Epithelial cell of prostate (primary cell): ENCODE measurements around the gene COQ3.

Experiments
- DNase-seq: peaks from one replicate; pipeline ENCODE4 v3.0.0-alpha.2; 2011; ENCODE audit warnings: low read depth, low spot score
- H3K27ac ChIP-seq: fragments of 450-650 bp; 2 replicates; pipeline ENCODE4 v1.5.1; 2017; ENCODE audit warnings: mild to moderate bottlenecking

COQ3 gene

DNA sequence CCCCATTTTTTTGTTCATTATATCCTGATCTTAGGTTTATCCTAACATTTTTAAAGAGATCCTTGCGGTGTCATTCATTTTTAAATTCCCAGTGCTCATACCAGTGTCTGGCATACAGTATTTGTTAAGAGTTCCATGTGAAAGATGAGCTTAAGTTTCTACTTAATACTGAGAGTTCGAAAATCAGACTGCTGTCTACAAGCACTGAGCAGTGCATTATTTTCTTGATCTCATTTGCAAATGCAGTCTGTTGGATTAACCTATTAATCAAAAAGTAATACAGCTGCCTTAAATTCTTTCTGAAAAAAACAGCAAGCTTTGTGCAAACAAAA is 663 bp downstream of the COQ3 start:
- DNase-seq = no peak
- peak overlapping the region; percentile 72 for H3K27ac ChIP-seq

DNA sequence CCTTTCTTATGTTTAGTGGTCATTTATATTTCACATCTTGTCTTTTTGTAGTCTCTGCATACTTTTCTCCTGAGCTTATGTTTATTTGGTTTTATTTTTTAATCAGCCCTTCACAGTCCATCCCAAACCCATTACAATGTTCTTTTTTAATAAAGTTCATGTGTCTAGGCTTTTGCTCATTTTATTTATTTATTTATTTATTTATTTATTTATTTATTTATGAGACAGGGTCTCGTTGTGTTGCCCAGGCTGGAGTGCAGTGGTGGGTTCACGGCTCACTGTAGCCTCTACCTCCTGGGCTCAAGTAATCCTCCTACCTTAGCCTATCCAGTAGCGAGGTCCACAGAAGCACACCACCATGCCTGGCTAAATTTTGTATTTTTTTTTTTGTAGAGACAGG is 3.1 kb downstream of the COQ3 start:
- no peak overlapping the region for H3K27ac ChIP-seq
- DNase-seq = no peak

DNA sequence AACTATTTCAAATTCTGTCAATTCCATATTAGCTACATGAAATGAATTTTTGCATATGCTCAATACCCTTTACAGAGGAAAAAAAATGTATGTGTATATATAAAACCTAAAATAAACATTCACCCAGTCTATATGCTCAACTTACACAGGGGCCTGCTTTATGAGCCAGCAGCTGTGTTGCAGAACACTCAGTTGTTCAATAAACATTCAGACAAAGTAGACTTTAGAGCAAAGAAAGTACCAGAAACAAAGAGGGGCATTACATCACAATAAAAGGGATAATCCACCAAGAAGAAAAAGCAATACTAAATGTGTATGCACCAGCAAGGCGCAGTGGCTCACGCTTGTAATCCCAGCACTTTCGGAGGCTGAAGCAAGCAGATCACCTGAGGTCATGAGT is 9.5 kb downstream of the COQ3 start:
- DNase-seq = no peak
- H3K27ac ChIP-seq = no peak overlapping the region

DNA sequence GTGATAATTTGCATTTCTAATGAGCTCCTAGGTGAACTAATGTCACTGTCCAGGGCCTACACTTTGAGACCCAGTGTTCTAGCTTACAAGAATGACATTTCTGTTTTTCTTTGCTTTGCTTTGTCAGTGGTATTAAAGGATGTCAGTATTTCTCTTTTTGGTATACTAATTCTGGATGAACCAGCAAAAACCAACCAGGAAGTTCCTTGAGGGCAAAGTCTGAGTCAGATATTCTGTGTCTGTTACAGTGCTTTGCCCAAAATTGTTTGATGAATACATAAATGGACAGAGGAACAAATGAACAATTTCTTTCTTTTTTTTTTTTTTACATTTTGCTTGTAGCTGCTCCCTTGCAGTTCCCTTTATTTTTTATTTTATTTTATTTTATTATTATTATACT is 15.4 kb downstream of the COQ3 start:
- no peak overlapping the region for H3K27ac ChIP-seq
- DNase-seq = no peak

DNA sequence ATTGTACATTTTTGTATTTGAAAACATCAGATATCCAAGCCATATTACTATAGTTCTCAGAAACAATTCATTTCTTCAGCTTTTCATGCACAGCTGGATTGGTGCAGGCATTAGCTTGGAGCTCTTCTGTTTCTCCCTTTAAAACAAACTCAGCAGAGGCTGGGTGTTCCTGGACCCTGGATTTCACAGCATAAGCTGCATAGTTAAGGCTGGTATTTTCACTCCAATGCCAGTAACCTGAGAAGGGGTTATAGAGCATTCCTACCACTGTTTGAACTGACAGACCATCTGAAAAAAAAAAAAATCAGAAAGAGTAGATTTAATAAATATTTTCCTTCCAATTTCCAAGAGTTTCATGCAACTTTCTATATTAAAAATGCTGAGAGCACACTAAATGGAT is 24.5 kb downstream of the COQ3 start:
- no peak for DNase-seq
- no peak overlapping the region for H3K27ac ChIP-seq

DNA sequence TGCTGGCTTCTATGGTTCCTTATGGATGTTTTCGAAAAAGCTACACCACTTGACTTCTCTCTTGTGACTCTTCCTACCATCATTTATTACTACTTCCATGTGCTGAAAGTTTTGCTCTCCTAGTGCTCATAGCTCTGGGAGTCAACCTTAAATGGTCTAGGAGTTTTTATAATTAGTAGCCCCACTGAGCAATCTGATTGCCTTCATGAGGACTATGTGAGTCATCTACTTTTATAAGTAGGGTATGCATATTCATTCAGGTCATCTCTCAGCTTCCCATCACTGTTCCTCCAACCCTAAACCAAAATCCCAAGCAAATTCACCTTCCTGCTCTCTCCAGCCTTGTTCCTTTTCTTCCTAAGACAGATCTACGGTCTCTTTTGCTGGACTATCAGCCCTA is 27.1 kb downstream of the COQ3 start:
- DNase-seq = no peak

DNA sequence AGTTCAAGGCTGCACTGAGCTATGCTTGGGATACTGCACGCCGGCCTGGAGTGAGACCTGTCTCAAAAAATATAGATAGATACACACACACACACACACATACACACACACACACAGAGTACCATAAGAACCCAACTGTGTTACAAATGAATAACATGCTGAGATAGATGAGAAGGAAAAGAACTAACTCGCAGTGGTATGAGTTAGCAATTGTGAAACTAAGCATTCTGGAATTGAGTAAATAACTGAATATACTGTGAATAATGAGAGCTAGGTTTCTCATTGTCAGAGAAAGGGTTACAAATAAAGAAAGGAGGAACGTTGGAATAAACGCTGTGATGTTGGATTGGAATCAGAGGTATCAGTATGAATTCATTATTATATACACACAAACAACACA is 30.0 kb downstream of the COQ3 start:
- no peak overlapping the region for H3K27ac ChIP-seq
- no peak for DNase-seq

More for the DNA sequence above, 27.1 kb downstream of the COQ3 start:
- H3K27ac ChIP-seq = no peak overlapping the region

DNA sequence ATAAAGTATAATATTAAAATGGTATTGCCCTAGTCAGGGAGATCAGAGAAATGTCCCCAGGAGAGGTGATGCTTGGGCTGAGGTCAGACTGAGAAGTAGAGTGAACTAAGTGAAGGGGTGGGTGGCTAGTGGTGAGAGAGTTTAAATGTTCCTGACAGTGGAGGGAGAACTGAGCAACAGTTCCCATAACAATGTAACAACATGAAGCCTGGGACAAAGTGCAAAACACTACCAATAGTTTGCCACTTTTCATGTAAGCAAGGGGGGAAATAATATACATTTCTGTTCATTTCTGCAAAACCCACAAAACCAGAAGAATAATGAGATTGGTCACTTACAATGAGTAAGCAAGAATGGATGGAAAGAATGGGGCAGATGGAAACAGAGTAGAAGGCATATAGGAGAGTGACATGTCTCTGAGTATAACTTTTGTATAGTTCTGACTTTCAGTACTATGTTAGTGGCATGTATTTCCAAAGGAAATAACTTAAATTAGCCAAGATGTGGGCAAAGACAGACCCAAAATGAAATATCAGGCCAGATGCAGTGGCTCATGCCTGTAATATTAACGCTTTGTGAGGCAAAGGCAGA is 31.2 kb downstream of the COQ3 start:
- no peak overlapping the region for H3K27ac ChIP-seq
- no peak for DNase-seq

DNA sequence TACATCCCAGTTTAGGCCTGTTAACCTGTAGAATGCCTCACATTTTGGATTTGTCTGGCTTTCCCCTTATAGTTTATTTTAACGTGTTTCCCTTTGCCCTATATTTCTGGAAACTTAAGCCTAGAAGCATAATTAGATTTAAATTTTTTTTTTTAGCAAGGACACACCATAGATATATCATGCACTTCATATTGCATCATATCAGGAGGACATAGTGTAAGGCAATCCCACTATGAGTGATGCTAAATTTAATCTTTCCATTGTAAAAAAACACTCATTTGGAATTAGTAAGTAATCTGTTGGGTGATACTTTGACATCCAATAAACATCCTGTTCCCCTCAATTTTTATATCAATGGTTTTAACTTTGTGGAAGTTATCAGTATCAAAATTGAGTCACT is 34.2 kb downstream of the COQ3 start:
- H3K27ac ChIP-seq = no peak overlapping the region
- no peak for DNase-seq

DNA sequence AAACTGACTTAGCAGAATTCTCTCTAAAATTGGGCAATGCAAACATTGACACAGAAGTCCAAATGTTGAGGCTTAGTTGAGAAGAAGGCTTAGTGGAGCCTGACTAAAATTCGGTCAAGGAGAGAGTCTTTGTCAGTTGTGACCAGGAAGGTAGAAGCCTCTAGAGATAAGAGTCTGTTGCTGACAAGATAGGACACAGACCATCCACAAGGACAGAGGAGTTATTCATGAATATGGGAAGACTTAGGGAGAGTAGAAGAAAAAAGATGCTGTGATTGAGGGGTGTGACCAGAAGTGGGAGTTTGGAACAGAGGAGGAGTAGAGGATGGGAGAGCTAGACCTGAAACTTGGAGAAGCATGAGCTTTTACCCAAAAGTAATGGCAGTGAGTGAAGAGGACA is 37.4 kb downstream of the COQ3 start:
- H3K27ac ChIP-seq = no peak overlapping the region
- DNase-seq = no peak

DNA sequence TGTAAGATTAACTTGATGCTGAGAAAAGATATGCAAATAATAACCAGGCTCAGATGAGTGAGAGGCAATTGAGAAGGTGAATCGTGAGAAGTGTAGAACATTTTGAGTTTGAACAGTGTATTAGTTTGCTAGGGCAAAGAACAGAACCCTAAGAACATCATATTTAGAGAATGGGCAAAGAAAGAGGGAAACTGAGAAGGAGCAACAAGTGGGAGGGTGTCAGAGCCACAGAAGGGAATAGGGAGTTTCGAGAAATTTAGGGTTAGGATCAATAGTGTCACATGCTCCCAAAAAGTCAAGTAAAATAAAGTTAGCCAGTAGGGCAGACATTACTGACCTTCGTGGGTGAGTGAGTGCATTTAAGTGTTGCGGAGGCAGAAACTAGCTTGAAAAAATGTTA is 39.0 kb downstream of the COQ3 start:
- no peak overlapping the region for H3K27ac ChIP-seq
- no peak for DNase-seq

DNA sequence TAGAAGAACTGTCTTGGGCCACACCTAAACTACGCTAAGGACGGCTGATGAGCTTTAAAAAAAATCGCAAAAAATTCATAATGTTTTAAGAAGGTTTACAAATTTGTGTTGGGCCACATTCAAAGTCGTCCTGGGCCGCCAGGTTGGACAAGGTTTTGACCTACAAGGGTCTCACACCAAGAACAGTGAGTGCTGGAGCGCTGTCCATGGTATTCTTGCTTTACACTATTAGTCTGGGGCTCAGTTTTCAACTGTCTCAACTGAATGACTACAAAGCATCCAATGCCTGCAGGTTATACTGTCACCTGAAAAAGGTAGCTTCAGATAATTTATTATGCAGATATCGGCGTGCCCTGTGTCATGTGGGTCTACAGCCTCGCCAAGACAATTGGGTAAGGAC is 40.9 kb downstream of the COQ3 start:
- DNase-seq = no peak
- no peak overlapping the region for H3K27ac ChIP-seq

DNA sequence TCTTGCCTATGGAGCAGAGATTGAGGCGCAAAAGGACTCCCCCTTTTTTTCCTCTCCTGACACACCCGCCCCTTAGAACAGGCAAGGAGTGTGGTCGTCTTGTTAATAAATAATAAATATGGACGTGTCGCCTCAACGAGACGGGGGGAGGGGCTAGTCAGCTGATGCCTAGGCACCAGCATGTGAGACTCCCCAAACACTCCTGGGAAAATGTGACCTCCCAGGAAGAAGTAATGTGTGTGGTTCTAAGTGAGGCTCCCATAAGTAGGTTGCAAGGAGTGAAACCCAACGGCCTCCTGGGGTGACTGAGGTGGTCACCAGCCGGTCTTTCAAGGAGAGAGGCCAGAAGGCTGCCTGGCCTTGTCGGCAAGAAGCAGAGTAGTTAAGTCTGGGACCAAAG is 43.4 kb downstream of the COQ3 start:
- no peak for DNase-seq
- H3K27ac ChIP-seq = no peak overlapping the region

DNA sequence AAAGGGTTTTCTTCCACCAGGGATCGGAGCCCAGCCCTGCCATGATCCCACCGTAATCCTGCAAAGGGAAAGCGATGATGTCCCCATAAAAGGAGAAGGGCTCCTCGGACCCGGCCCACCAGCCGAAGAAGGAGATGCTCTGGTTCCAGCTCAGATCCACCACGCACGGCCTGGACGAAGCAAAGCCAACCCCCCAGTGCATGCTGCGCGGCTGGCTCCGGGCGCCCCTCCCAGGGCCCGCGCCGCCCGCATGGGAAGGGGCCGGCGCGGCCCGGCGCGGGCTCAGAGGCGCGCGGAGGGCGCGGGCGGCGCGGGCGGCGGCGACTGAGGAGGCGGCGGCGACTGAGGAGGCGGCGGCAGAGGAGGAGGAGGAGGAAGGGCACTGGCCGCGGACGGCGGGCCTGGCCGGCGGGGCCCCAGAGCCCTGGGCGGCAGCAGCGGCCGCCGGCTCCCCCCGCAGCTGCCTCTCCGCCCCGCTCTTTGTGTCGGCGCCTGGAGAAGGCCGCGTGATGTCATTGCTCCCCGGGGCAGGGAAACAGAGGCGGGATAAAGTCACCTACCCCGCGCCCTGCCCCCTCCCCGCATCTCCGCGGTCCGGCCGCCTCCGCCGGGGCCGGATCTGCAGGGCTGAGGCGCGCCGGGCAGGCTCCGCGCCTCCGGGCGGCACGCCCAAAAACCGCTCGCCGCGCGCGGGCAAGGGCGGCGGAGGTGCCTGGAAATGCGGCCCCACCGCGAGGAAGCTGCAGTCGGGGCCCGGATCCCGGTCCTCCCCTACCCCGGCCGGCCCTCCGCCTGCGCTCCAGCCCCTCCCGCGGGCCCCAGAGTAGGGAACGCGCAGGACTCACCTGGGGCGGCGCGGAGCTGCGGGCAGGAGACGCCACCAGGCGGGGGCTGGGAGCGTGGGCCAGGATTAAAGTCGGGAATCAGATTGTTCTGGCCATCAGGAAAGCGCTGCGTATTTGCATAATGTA is 44.5 kb downstream of the COQ3 start, which contains the start of gene FAXC:
Gene FAXC (minus strand): TSS at position 504 of the 971 bp plus-strand sequence. CDS start 302 bp downstream, at position 202.
- no peak within 1 kb of the TSS for H3K27ac ChIP-seq

DNA sequence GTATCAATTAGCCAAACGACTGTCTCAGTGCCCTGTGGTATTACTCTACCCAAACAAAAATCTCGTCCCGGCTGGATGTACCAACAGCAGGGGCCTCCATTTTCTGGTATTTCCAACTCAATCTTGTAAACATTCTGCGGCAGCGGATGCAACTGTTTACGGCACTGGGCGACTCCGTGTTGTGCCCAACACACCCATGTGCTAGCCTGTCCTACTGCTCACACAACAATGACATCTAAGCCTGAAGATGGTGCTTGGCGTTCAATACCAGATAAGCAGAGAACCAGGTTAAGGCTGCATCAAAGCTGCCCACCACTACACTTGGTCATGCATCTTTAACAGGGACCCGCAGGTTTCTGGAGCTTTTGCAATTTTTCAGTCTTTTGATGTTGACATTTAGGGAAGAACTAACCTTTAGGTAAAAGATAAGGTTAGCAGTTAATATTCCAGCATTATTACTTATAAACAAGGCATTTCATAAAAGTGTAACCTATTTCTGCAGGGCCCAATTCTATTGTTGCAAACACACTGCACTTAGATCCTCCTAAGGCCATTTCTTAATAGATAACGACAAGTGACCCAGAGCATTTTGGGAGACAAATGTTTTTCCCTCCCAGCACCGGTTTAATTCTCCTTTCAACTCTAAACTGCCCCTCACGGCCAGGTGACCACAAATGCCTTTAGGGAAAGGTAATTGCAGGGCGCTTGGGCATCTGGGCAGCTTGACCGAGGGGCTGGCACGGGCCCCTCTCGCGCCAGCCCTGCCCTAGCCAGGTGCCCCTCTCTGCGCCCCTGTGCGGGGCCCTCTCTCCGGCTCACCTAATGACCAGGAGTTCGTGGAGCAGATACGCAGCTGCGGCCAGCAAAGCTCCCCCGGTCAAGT is 45.5 kb downstream of the COQ3 start:
- H3K27ac ChIP-seq = no peak overlapping the region
- DNase-seq = no peak

More for the DNA sequence above, 44.5 kb downstream of the COQ3 start, which contains the start of gene FAXC:
- DNase-seq = no peak

DNA sequence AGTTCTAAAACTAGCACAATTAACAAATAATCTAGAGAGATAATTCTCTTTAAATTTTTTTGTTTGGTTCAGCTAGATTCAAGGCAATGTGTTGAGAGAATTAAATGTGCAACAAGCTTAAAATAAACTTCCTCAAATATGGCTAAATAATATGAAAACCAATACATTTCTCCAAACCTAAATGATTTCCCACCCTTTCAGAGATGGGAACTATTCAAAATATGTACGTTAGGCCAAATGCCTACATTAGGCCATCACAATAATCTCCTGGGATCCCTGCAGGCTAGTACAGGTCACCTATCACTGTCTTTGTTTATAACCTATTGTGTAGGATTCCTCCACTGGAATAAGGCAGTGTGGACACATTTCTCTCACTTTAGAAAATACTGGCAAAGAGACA is 46.2 kb downstream of the COQ3 start:
- DNase-seq = no peak

DNA sequence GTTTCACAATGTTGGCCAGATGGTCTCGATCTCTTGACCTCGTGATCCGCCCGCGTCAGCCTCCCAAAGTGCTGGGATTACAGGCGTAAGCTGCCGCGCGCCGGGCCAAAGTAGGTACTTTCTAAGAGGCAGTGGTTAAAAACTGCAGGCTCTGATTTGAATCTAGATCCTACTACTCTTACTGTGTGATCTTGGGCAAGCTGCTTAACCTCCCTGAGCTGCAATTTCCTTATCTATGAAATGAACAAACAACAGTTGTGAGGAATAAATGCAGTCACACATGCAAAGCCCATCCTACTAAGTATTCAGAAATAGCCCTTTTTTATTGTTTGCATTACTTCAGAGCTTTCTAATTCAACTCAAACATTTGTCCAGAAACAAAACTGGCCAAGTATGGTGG is 47.4 kb downstream of the COQ3 start:
- DNase-seq = no peak
- no peak overlapping the region for H3K27ac ChIP-seq

More for the DNA sequence above, 46.2 kb downstream of the COQ3 start:
- no peak overlapping the region for H3K27ac ChIP-seq

DNA sequence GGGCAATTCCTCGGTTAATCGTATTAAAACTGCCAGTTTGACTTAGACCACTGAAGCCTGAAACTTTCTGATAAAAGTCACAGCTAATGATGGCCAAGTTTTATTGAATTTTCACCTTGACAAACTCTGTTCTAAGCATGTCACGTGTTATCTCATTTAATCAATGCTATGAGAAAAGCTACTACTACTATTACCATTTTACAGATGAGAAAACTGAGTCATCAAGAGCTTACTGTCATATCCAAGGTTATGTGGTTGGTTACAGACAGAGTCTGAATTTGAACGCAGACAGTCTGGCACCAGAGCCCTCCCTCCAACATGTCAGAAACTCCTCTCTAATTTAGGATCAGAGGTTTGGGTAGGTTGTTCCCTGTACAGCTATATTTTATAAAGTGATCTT is 48.8 kb downstream of the COQ3 start:
- H3K27ac ChIP-seq = no peak overlapping the region
- no peak for DNase-seq

DNA sequence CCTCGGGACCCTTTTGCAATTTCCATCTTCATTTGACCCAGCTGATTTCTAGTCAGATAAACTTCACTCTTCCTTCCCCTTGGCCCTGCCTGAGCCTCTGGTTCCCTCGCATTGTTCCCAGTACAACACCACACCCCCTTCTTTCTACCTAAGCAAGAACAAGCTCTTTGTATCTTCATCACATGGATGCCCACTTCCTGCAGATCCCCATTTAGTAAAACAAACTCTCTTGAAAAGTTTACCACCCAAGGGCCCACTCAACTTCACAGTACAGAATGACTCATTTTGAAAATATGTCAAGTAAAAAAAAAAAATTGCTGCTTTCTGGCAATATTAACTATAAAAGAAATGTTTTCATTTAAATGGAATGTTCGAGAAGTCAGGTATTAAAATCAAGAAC is 49.7 kb downstream of the COQ3 start:
- no peak for DNase-seq

DNA sequence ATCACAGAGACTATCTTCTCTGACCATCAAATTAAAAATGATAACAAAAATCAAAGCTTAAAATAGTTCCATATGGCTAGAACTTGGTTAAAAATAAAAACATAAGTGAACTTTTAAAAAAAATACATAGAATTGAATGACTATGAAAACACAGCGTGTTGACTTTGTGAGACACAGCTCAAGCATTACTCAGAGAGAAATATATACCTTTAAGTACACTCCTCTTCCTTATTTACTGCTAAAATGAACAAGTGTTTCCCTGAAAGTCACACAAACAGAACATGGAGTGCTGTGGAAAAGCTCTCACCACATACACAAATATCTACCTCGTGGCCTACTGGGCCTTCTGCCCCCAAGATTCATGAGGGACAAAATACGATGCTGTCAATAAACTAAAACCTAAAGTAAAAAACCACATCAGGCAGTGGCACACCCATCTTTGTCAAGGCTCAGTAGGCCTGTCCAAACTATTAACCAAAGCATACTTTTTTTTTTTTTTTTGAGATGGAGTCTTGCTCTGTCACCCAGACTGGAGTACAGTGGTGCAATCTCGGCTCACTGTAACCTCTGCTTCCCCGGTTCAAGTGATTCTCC is 52.0 kb downstream of the COQ3 start:
- no peak overlapping the region for H3K27ac ChIP-seq
- no peak for DNase-seq

More for the DNA sequence above, 49.7 kb downstream of the COQ3 start:
- no peak overlapping the region for H3K27ac ChIP-seq
